ENCODE measurements around the gene PTPRT. TPM values are rescaled to one million over a fixed set of nuclear protein-coding genes. Genes with fewer than 3 reads are reported as not detected.

The PTPRT gene
- total RNA-seq, 2 experiments from 2014 or later = not detected

DNA sequence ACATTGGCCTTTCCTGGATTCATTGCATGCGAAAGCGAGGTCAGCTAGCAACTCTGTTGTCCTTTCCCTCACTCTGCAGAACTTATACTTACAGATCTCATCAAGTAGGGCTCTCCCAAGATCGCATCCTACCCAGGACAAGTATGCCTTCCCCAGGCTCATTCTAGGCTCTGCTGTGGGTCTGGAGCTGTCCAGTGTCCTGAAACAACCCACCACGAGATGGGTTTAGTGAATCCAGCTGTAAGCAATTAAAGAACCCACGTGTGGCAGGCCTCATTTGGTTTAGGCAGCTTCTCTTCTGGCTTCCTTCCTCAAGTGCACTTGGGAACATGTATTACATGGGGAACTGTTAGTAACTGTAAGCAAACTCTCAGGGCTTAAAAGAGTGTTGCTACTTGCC, 1165.1 kb downstream of the PTPRT start:
- Mint-ChIP-seq H3K4me1 (ENCODE audit: low read depth) (no peaks in the 10 kb centered on the region), H3K27me3 (no peaks in the 10 kb centered on the region), H3K27ac (no peak overlapping the region), H3K4me3 (no peak overlapping the region), H3K9me3 (peaks cover 2% of the 10 kb centered on the region), H3K36me3 (ENCODE audit: low read depth) (no peaks in the 10 kb centered on the region)
- TF ChIP-seq, protein P1, sequence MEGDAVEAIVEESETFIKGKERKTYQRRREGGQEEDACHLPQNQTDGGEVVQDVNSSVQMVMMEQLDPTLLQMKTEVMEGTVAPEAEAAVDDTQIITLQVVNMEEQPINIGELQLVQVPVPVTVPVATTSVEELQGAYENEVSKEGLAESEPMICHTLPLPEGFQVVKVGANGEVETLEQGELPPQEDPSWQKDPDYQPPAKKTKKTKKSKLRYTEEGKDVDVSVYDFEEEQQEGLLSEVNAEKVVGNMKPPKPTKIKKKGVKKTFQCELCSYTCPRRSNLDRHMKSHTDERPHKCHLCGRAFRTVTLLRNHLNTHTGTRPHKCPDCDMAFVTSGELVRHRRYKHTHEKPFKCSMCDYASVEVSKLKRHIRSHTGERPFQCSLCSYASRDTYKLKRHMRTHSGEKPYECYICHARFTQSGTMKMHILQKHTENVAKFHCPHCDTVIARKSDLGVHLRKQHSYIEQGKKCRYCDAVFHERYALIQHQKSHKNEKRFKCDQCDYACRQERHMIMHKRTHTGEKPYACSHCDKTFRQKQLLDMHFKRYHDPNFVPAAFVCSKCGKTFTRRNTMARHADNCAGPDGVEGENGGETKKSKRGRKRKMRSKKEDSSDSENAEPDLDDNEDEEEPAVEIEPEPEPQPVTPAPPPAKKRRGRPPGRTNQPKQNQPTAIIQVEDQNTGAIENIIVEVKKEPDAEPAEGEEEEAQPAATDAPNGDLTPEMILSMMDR (IDR thresholded peaks at IDR 0.05) = no peak
- ChIA-PET CTCF (no interaction called here), POLR2A (no interaction called here)
- ATAC-seq (no peak), DNase-seq (peak; percentile 4)
- intact Hi-C loops (cut with micrococcal nuclease) = no loop called here

All from activated CD8-positive, alpha-beta T cell treated with anti-CD3 and anti-CD28 coated beads for 36 hours (primary cell).